Natural killer cell (primary cell): Measurements from ENCODE around the gene GRID1. TPM values are rescaled to one million over a fixed set of nuclear protein-coding genes. Genes with fewer than 3 reads are reported as not detected.

Experiments used
- ATAC-seq, 3 donors: fragments of 150-1000 bp in 2 of 3; fragments of 200-7000 bp in 1 of 3; cut with Tn5 transposase; 1 replicate in 1 of 3; 2 replicates in 2 of 3; pipeline ENCODE4 v1.10.0; 2021; ENCODE audit warnings: mild to moderate bottlenecking in 2 of 3, moderate library complexity in 2 of 3
- DNase-seq, 2 donors: peaks; one replicate each; pipeline versions ENCODE4 v3.0.0 to v3.0.0-alpha.2; 2013 to 2021; ENCODE audit warnings: mixed read lengths in 1 of 2
- H3K27ac ChIP-seq: one replicate; pipeline ENCODE4 v1.5.1; 2013; ENCODE audit warnings: mild to moderate bottlenecking, low read length
- H3K27me3 ChIP-seq: one replicate; pipeline ENCODE4 v1.6.1; 2013; ENCODE audit warnings: low read length; ENCODE audit not compliant: control insufficient read depth, insufficient read depth
- H3K36me3 ChIP-seq: one replicate; pipeline ENCODE4 v1.6.1; 2013; ENCODE audit warnings: low read length; ENCODE audit not compliant: control insufficient read depth, insufficient read depth
- H3K4me1 ChIP-seq: one replicate; pipeline ENCODE4 v1.6.1; 2013; ENCODE audit warnings: low read length; ENCODE audit not compliant: control insufficient read depth, insufficient read depth
- H3K4me3 ChIP-seq: one replicate; pipeline ENCODE4 v1.5.1; 2013; ENCODE audit warnings: low read length
- H3K9me3 ChIP-seq: one replicate; pipeline ENCODE4 v1.6.1; 2013; ENCODE audit warnings: low read length; ENCODE audit not compliant: control insufficient read depth, insufficient read depth
- H3K27ac Mint-ChIP-seq, 2 donors: one replicate each; pipeline ENCODE4 v1.8.0; 2022; ENCODE audit warnings: mild to moderate bottlenecking in 2 of 2, mixed read lengths in 2 of 2, moderate library complexity in 1 of 2
- H3K27me3 Mint-ChIP-seq, 2 donors: one replicate each; pipeline ENCODE4 v1.8.0; 2022; ENCODE audit warnings: low read depth in 2 of 2, mixed read lengths in 2 of 2
- H3K36me3 Mint-ChIP-seq: one replicate; pipeline ENCODE4 v1.8.0; 2022; ENCODE audit warnings: mixed read lengths
- H3K4me1 Mint-ChIP-seq, 2 donors: one replicate each; pipeline ENCODE4 v1.8.0; 2022; ENCODE audit warnings: mixed read lengths in 2 of 2
- H3K4me3 Mint-ChIP-seq: one replicate; pipeline ENCODE4 v1.8.0; 2022; ENCODE audit warnings: mild to moderate bottlenecking, moderate library complexity, mixed read lengths
- H3K9me3 Mint-ChIP-seq, 2 donors: one replicate each; pipeline ENCODE4 v1.8.0; 2022; ENCODE audit warnings: mixed read lengths in 2 of 2
- CTCF ChIP-seq: fragments of 200-600 bp; IDR thresholded peaks from one replicate; pipeline ENCODE4 v1.8.0; 2022; ENCODE audit warnings: antibody characterized with exemption
- whole genome bisulfite sequencing: methylation state at CpG from one replicate; pipeline ENCODE4 v1.1.7; 2013; ENCODE audit warnings: missing lambda C conversion rate; ENCODE audit not compliant: insufficient coverage; 5-methylcytosine and 5-hydroxymethylcytosine counted together
- intact Hi-C: fragments of 100-400 bp; cut with micrococcal nuclease; formaldehyde crosslinking; loops from one replicate; pipeline ENCODE4 v1.14.2; 2022
- total RNA-seq, 4 donors: library from RNA; stranded (reverse); fragments of 120-200 nt in 1 of 4; gene quantifications; one replicate each; pipeline versions ENCODE4 v1.2.3 to v1.2.4, GENCODE V29; 2013 to 2022

Gene GRID1
- total RNA-seq, 3 donors from 2014 or later (not counting 1 experiment from before 2014, with no cell fraction given), result not detected

- Mint-ChIP-seq H3K27me3 (no peaks in the 10 kb centered on the region), H3K9me3 (no peaks in the 10 kb centered on the region), H3K27ac (no peak overlapping the region), H3K4me1 (peaks cover 0 to 8% of the 10 kb centered on the region in 2 donors), H3K36me3 (no peaks in the 10 kb centered on the region), H3K4me3 (no peak overlapping the region)
- Histone ChIP-seq H3K27me3 (no peaks in the 10 kb centered on the region), H3K27ac (no peak overlapping the region), H3K36me3 (no peaks in the 10 kb centered on the region), H3K4me1 (peaks cover 5% of the 10 kb centered on the region), H3K9me3 (no peaks in the 10 kb centered on the region), H3K4me3 (no peak overlapping the region)
- no peak for TF ChIP-seq CTCF
- DNase-seq, result no peak
- ATAC-seq, result no peak
- intact Hi-C loops, result no loop called here
- WGBS, result 80% methylated on average over 9 of the region's 9 CpGs
Measured at GRCh38 chr10:85922356-85923129, 444.1 kb downstream of the GRID1 start.

GRCh38 chr10:85921789-85922188 is 444.8 kb downstream of the GRID1 start:
- intact Hi-C loops, result no loop called here

GRCh38 chr10:85920311-85920710 is 446.3 kb downstream of the GRID1 start:
- Mint-ChIP-seq H3K36me3 (no peaks in the 10 kb centered on the region), H3K27ac (no peak overlapping the region), H3K4me1 (no peaks in the 10 kb centered on the region), H3K9me3 (no peaks in the 10 kb centered on the region), H3K4me3 (no peak overlapping the region), H3K27me3 (no peaks in the 10 kb centered on the region)
- intact Hi-C loops, result no loop called here
- Histone ChIP-seq H3K9me3 (no peaks in the 10 kb centered on the region), H3K4me1 (no peaks in the 10 kb centered on the region), H3K27ac (no peak overlapping the region), H3K36me3 (no peaks in the 10 kb centered on the region), H3K4me3 (no peak overlapping the region), H3K27me3 (no peaks in the 10 kb centered on the region)
- no peak for TF ChIP-seq CTCF
- 89% methylated on average over 6 of the region's 6 CpGs for WGBS
- DNase-seq (no peak), ATAC-seq (no peak)

More at GRCh38 chr10:85921789-85922188, 444.8 kb downstream of the GRID1 start:
- peaks cover 5% of the 10 kb centered on the region for H3K4me1 ChIP-seq
- H3K4me3 ChIP-seq, result no peak overlapping the region
- no peak for TF ChIP-seq CTCF
- Mint-ChIP-seq H3K27ac (no peak overlapping the region), H3K27me3 (no peaks in the 10 kb centered on the region), H3K4me1 (peaks cover 0 to 4% of the 10 kb centered on the region in 2 donors), H3K4me3 (no peak overlapping the region), H3K36me3 (no peaks in the 10 kb centered on the region), H3K9me3 (no peaks in the 10 kb centered on the region)
- no peaks in the 10 kb centered on the region for H3K9me3 ChIP-seq
- no peak overlapping the region for H3K27ac ChIP-seq
- H3K27me3 ChIP-seq, result no peaks in the 10 kb centered on the region
- H3K36me3 ChIP-seq, result no peaks in the 10 kb centered on the region
- WGBS, result 87% methylated on average over 5 of the region's 5 CpGs
- no peak for DNase-seq
- ATAC-seq, result no peak
